Stimulated activated naive CD8-positive, alpha-beta T cell treated with anti-CD3 and anti-CD28 coated beads, Interleukin-15, amount 100 ng/mL, for 72 hours (primary cell): Measurements from ENCODE around the gene XG.
"Not testable (repeated sequence)": the region's sequence is repeated elsewhere in the genome, so short reads cannot be mapped to it uniquely, and the experiment has no call there.

Source experiments
- ATAC-seq: fragments of 150-1000 bp; cut with Tn5 transposase; 2 replicates; pipeline ENCODE4 v1.10.0; 2021; ENCODE audit warnings: mild to moderate bottlenecking, moderate library complexity
- DNase-seq, 2 donors: peaks; one replicate each; pipeline ENCODE4 v3.0.0; 2021 to 2022
- H3K27ac Mint-ChIP-seq, 2 donors: one replicate each; pipeline ENCODE4 v1.8.0; 2022; ENCODE audit warnings: mild to moderate bottlenecking in 2 of 2, mixed read lengths in 2 of 2, moderate library complexity in 2 of 2
- H3K27me3 Mint-ChIP-seq: one replicate; pipeline ENCODE4 v1.8.0; 2022; ENCODE audit warnings: mixed read lengths
- H3K4me1 Mint-ChIP-seq: one replicate; pipeline ENCODE4 v1.8.0; 2022; ENCODE audit warnings: mild to moderate bottlenecking, mixed read lengths
- H3K4me3 Mint-ChIP-seq, 2 donors: one replicate each; pipeline ENCODE4 v1.8.0; 2022; ENCODE audit warnings: mild to moderate bottlenecking in 2 of 2, mixed read lengths in 2 of 2, moderate library complexity in 1 of 2
- H3K9me3 Mint-ChIP-seq, 2 donors: one replicate each; pipeline ENCODE4 v1.8.0; 2022; ENCODE audit warnings: mixed read lengths in 2 of 2

XG gene, protein sequence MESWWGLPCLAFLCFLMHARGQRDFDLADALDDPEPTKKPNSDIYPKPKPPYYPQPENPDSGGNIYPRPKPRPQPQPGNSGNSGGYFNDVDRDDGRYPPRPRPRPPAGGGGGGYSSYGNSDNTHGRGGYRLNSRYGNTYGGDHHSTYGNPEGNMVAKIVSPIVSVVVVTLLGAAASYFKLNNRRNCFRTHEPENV

DNA sequence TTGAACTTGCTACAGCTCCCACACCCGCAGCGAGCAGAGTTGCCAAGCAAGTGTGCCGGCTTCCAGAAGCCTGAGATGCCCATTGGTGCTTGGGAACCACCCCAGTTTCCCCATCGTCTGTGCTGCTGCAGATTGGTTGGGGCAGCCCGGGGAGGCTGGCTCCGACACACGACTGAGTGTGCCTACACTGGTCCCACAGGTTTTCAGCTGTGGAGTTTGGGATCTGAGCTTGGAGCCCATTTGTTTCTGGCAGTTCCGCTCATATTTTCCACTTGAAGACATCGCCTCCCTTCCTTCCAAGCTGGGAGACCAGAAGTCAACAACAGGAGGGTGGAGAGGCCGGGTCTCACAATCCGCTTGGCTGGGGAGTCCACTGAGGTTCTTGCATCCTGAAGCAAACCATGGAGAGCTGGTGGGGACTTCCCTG is at the start of gene XG:
Gene XG, plus strand, starts transcription at position 167 of the 427 bp plus-strand sequence. Its CDS starts 235 bp downstream, at position 402.
- H3K9me3 Mint-ChIP-seq, DNase-seq, H3K4me1 Mint-ChIP-seq, H3K4me3 Mint-ChIP-seq, ATAC-seq, H3K27me3 Mint-ChIP-seq, H3K27ac Mint-ChIP-seq: not testable (repeated sequence)

DNA sequence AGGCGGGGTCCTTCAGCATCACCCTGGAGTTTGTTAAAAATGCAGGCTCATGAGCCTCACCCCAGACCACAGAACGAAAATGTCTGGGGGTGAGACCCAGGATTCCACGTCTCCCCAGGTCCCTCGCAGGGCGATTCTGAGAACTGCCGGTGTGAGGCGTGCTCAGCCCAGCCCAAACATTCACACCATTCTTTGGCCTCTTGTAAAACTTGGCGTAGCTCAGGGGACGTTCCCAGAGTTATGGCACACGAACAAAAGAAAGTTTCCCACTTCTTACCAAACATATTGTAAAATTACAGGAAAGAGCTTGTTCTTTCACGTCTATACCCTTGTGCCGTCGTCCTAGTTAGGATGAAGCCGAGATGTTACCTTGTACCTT is 47.9 kb upstream of the XG start:
- Mint-ChIP-seq H3K27ac (peak overlapping the region in 1 of 2 donors; percentile 50), H3K4me1 (peaks cover 95% of the 10 kb centered on the region), H3K4me3 (peak overlapping the region; percentile 67)

DNA sequence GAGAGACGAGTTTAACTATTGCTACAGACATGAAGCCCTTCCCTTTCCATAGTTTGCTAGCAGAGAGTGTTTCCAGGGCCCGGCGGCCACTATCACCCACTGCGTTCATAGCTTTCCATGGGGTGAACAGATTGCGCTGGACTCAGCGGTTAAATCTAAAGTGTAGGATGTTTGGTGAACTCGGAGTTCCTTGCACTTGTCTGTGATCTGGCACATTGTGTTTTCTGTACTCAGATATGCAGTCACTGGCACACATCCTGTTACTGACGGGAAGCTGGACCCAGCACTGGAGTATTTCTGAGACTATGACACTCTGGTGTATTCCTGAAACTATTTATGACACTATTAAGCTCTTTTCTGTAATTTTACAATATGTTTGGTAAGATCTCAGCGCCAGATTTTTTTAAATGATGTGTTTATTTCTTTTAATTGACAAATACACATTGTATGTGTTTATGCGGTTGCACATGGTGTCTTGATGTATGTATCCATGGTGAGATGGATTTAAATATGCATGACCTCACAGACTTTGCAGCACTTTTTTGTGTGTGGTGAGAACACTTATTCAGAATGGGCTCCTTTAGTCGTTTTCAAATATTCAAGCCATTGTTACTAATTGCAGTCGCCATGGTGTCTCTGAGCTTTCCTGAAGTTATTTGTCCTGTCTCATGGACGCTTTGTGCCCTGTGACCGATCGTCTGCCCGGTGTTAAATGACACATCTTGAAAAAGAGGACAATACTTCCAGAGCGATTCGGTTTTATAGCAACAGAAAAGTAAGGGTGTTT is 46.6 kb upstream of the XG start:
- H3K4me3 Mint-ChIP-seq: peak overlapping the region in 1 of 2 donors; percentile 6
- DNase-seq (no peak), ATAC-seq (no peak)
- peaks cover 96% of the 10 kb centered on the region for H3K4me1 Mint-ChIP-seq
- peak overlapping the region in 1 of 2 donors; percentile 23 for H3K27ac Mint-ChIP-seq
- peaks cover 7% of the 10 kb centered on the region in 2 donors for H3K9me3 Mint-ChIP-seq
- no peaks in the 10 kb centered on the region for H3K27me3 Mint-ChIP-seq

More for the DNA sequence above, 47.9 kb upstream of the XG start:
- Mint-ChIP-seq H3K9me3 (peaks cover 11 to 13% of the 10 kb centered on the region in 2 donors), H3K27me3 (no peaks in the 10 kb centered on the region)
- ATAC-seq: no peak
- DNase-seq: no peak

DNA sequence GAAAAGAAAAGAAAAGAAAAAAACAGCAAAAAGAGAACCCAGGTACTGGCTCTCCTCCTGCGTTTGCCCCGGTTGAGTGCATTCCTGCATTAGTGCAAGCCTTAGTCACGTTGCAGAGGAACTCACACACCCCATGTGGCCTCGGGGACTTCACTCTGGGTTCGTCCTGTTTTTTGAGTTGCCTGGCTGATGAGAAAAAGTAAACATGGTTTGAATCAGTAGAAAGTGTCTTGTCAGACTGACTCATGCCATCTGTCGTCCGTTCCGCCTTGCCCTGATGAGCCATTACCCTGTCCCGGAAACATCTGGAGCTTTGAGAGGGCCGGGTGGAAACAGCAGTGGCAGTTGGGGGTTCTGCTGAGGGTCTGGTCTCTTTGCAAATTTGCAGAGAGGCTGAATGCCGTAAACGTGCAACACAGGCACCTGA is 44.5 kb upstream of the XG start:
- H3K27ac Mint-ChIP-seq: peak overlapping the region; percentile 74 to 89
- DNase-seq (peak; percentile 56 to 85), ATAC-seq (peak; percentile 78)
- peak overlapping the region; percentile 67 to 75 for H3K4me3 Mint-ChIP-seq
- H3K4me1 Mint-ChIP-seq: peaks cover 91% of the 10 kb centered on the region
- H3K27me3 Mint-ChIP-seq: no peaks in the 10 kb centered on the region
- H3K9me3 Mint-ChIP-seq: no peaks in the 10 kb centered on the region

DNA sequence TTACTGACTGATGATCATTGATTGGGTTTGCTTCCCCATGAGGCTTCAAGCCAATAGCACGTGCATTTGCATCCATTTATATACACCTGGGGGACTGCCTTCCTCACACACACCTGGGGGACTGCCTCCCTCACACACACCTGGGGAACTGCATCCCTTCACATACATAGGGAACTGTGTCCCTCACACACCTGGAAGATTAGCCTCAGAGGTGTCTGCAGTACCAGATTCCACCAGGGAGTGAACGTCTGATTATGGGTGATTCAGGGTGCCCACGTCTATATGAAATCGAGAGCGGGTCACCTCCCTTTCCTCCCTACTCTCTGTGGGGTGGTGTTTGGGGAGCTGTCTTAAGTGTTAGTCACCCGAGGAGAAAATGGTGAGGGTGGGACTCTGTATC is 43.8 kb upstream of the XG start:
- DNase-seq: no peak
- H3K9me3 Mint-ChIP-seq: no peaks in the 10 kb centered on the region
- peak overlapping the region; percentile 54 to 75 for H3K4me3 Mint-ChIP-seq
- peaks cover 84% of the 10 kb centered on the region for H3K4me1 Mint-ChIP-seq
- peak overlapping the region; percentile 82 to 89 for H3K27ac Mint-ChIP-seq
- ATAC-seq: peak; percentile 18
- no peaks in the 10 kb centered on the region for H3K27me3 Mint-ChIP-seq

DNA sequence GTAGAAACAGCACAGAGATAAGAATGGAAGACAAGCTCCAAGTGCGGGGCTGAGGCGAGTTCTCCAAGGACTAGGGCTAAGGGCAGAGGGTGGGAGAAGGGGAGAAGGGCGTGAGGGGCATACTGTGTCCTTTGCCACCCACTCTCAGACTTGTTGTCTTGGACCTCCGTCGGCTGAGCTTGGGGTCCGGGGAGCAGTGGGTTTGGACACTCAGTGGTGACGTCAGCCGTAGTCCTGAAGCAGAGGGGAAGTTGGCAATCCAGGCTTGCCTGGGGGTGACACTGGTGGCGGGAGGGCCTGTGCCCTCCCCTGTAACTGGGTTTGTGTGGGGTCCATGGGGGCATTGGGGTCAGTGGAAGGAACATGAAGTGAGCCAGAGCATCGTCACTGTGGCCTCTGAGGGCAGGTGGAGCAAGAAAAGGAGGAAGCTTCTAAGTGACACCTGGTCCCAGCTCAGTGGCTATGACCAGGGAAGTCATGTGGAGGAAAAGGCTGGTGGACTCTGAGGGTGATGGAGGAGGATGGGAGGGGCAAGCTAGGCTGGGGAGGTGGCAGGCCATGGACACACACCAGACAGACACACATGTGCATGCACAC is 43.1 kb upstream of the XG start:
- Mint-ChIP-seq H3K4me1 (peaks cover 77% of the 10 kb centered on the region), H3K4me3 (peak overlapping the region; percentile 54 to 75), H3K9me3 (no peaks in the 10 kb centered on the region), H3K27ac (peak overlapping the region; percentile 54 to 89), H3K27me3 (no peaks in the 10 kb centered on the region)
- ATAC-seq (no peak), DNase-seq (no peak)

DNA sequence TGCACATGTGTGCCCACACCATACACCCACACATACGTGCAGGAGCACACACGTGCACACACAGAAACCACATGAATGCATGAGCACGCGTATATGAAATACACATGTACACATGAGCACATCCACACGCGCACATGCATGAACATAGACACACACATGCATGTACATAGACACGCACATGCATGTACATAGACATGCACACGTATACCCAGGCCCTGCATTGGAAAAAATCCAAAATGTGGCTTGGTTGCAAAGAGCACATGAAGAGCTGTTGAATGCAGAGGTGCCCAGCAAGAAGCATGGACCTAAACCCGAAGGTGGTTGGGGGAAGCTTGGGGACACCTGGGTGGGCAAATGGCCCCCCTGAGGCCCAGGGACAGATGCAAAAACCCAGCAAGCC is 42.3 kb upstream of the XG start:
- Mint-ChIP-seq H3K4me1 (peaks cover 69% of the 10 kb centered on the region), H3K27ac (peak overlapping the region in 1 of 2 donors; percentile 95), H3K27me3 (no peaks in the 10 kb centered on the region), H3K9me3 (no peaks in the 10 kb centered on the region), H3K4me3 (peak overlapping the region; percentile 78 to 80)
- no peak for ATAC-seq
- no peak for DNase-seq

DNA sequence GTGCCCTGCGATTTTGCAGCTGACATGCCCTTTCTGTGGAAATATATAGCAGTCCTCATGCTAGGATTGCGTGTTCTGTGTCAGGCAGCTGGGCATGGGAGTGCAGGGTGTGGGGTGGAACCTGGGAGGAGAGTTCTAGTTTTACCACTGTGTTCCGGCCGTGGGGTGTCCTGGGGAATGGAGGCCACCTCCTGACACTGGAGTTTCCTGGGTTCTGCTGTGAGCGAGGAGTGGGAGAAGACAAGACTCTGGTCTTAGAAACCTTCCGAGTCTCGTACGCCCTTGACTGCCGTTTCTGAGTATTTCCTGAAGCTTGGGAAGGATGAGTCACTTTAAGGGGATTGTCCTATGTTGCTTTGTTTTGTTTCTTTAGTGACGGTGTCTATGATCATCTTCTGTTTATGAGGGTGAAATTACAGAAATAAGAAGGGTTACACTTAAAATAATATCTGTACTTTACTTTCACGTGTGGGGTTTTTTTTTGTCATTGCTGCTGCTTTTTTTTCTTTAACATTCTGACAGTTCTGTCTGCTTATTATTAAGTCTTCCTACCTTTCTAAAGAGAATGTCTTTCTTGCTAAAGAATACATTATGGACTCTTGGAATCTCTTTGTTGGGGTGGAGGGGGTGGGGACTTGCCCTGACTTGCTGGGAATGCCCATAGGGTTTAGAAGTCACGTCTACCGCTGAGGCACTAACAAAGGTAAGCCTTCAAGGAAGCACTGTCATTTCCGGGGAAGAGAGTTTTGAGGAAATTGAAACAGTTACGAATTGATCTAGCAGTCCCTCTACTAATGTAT is 41.6 kb upstream of the XG start:
- DNase-seq: peak in 1 of 2 donors; percentile 65
- H3K9me3 Mint-ChIP-seq: no peaks in the 10 kb centered on the region
- peaks cover 62% of the 10 kb centered on the region for H3K4me1 Mint-ChIP-seq

DNA sequence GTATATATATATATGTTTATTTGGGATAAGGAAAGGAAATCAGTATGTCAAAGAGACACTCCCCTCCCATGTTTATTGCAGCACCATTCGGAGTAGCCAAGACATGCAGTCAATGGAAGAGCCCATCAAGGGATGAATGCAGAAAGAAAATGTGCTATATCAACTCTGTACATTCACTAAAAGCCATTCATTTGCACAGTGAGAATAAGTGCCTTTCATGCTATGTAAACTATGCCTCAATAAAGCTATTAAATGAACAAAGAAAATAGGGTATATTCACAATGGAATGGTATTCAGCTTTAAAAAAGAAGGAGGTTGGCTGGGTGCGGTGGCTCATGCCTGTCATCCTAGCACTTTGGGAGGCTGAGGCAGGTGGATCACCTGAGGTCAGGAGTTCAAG is 40.4 kb upstream of the XG start:
- peaks cover 54% of the 10 kb centered on the region for H3K4me1 Mint-ChIP-seq
- no peaks in the 10 kb centered on the region for H3K27me3 Mint-ChIP-seq
- H3K27ac Mint-ChIP-seq: no peak overlapping the region
- no peaks in the 10 kb centered on the region for H3K9me3 Mint-ChIP-seq
- H3K4me3 Mint-ChIP-seq: no peak overlapping the region
- DNase-seq (no peak), ATAC-seq (no peak)

More for the DNA sequence above, 41.6 kb upstream of the XG start:
- H3K27ac Mint-ChIP-seq: peak overlapping the region; percentile 95 to 98
- H3K4me3 Mint-ChIP-seq: peak overlapping the region; percentile 78 to 80
- peak; percentile 71 for ATAC-seq
- H3K27me3 Mint-ChIP-seq: no peaks in the 10 kb centered on the region

DNA sequence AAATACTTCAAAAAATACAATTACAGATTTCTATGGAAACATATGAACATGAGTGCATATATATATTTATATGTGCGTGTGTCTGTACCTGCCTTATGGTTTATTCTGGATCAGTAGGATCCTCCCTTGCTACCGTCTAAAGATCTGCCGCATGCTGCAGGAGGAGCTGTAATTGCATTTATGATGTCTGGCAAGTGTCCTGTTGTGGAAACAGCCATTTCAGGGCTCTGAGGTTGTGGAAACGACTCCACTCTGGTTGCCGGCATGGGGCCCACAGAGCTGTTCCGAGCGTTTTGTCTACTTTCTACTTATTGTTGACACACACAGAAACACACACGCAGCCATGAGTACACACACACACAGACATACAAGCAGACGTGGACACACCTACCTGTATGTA is 39.4 kb upstream of the XG start:
- Mint-ChIP-seq H3K9me3 (no peaks in the 10 kb centered on the region), H3K27ac (no peak overlapping the region), H3K4me3 (no peak overlapping the region), H3K27me3 (no peaks in the 10 kb centered on the region), H3K4me1 (peaks cover 45% of the 10 kb centered on the region)
- DNase-seq (no peak), ATAC-seq (no peak)

DNA sequence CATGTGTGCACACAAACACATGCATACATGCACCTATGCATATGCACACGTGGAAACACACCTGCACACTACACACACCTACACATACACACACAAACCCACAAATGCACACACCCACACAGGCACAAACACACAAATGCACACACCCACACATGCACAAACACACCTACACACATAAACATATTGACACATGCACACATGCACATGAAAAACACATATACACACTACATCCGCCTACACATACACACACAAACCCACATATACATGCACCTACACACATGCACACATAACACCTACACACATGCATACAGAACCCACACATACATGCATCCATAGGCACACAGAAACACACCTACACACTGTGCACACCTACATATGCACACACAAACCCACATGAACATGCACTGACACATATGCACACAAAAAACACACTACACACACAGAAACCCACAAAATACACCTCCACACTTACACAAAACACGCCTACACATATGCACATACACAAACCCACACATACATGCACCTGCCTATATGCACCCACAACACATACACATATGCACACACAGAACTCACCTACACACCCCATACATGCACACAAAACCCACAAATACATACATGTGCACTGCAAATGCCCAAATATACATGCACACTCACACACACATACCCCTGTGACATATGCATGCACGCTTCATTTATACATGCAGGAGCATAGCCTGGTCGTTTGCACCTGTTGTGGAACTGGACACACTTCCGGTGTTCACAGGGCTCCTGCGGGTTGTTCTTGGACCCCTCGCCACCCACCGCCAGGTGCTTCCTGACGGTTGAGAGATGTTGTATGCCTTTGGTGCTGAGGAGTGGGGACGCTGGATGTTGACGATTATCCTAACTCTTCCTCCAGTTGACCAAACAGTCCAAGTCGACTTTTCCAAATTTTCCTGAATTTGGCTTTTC is 38.7 kb upstream of the XG start:
- Mint-ChIP-seq H3K9me3 (no peaks in the 10 kb centered on the region), H3K4me3 (no peak overlapping the region), H3K4me1 (peaks cover 37% of the 10 kb centered on the region), H3K27ac (no peak overlapping the region), H3K27me3 (no peaks in the 10 kb centered on the region)
- ATAC-seq: no peak
- no peak for DNase-seq

DNA sequence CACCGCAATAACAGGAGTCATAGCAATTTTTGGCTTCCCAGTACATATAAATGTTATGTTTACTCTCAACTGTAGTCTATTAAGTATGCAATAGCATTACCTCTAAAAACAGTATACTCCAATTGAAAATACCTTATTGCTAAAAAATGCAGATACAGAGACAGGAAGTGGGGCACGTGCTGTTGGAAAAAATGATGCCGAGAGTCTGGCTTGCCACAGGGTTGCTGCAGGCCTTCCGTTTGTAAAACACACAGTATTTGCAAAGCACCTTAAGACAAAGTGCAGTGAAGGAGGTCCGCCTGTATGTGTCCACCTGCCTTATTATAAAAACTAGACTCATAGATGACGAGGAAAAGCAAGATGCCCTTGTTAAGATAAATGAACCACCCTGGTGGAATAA is 37.3 kb upstream of the XG start:
- no peaks in the 10 kb centered on the region for H3K9me3 Mint-ChIP-seq
- H3K4me1 Mint-ChIP-seq: peaks cover 23% of the 10 kb centered on the region
- ATAC-seq (no peak), DNase-seq (peak in 1 of 2 donors; percentile 39)
- H3K4me3 Mint-ChIP-seq: peak overlapping the region in 1 of 2 donors; percentile 15
- no peaks in the 10 kb centered on the region for H3K27me3 Mint-ChIP-seq
- peak overlapping the region; percentile 78 to 93 for H3K27ac Mint-ChIP-seq

DNA sequence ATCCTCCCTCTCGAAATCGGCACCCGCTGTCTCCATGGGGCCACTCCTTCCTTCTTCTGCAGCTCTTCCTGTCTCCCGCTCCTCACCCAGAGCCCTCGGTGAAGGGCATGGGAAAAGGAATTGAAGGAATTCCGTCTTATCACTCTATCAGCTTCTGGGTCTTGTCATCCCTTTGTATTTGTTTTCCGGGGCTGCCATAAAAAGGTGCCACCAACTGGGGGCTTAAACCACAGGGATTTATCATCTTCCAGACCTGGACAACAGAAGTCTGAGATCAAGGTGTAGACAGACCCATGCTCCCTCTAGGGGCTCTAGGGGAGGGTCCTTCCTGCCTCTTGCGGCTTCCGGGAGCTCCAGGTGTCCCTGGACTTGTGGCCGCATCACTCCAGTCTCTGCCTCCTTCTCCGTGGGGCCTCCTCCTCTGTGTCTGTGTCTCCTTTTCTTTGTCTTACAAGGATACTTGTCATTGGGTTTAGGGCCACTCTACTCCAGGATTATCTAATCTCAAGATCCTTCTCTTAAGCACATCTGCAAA is 36.7 kb upstream of the XG start:
- Mint-ChIP-seq H3K27me3 (no peaks in the 10 kb centered on the region), H3K27ac (peak overlapping the region; percentile 36 to 93), H3K4me3 (peak overlapping the region in 1 of 2 donors; percentile 12), H3K9me3 (no peaks in the 10 kb centered on the region), H3K4me1 (peaks cover 18% of the 10 kb centered on the region)
- ATAC-seq (no peak), DNase-seq (no peak)

DNA sequence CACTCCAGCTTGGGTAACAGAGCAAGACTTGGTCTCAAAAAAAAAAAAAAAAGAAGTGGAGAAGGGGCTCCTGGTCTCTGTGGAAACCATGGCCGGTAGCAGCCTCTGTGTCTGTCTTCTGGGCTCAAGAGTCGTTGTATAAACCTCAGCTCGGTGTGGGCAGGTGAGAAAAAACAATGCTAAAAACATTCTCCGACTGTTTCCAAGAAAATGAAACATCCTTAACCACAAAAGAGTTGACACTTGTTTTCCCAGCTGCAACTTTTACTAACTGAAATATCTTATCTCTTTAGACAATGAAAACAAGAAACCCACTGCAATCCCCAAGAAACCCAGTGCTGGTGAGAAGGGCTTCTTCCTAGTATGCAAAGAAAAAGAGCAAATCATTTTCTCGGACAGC is 34.5 kb upstream of the XG start:
- peak overlapping the region in 1 of 2 donors; percentile 86 for H3K27ac Mint-ChIP-seq
- DNase-seq (no peak), ATAC-seq (peak; percentile 69)
- H3K4me1 Mint-ChIP-seq: no peaks in the 10 kb centered on the region
- H3K27me3 Mint-ChIP-seq: no peaks in the 10 kb centered on the region
- H3K9me3 Mint-ChIP-seq: no peaks in the 10 kb centered on the region
- peak overlapping the region; percentile 34 to 44 for H3K4me3 Mint-ChIP-seq
